CD4-positive, alpha-beta T cell treated with Interleukin-2 at 100 ng/mL for 4 hours (primary cell): ENCODE measurements around the gene PDIA2.
"Not testable (repeated sequence)": the region's sequence is repeated elsewhere in the genome, so short reads cannot be mapped to it uniquely, and the experiment has no call there.

ENCODE experiments used
- DNase-seq: peaks from one replicate; pipeline ENCODE4 v3.0.0-alpha.2; 2020; ENCODE audit warnings: low spot score

Gene PDIA2

DNA sequence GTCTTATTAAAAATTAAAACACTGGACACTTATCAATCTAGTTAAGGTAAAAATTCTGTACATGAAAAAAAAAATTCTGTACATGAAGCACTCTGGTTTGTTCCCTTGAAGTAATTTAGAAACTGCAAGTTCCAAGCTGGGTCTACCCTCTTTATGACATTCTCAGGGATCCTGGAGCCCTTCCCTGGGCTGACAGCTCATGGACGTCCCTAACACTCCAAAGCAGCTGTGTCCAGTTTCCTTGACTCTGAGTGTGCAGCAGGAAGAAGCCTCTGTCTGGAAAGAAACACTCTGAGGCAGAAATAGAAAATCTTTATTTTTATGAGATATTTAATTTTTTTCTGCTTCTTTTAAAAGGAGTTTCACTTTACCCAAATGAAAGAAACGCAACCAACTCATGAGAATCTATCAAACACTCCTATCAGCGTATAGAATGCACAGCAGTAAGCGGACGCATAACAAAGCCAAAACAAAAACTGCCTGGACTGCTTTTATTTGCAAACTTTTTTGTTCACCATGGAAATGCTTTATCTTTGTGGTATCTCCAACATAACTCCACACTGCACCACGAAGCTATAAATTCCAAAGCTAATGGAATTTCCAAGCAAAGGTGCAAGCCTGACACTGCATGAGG is 48.3 kb downstream of the PDIA2 start:
- not testable (repeated sequence) for DNase-seq

DNA sequence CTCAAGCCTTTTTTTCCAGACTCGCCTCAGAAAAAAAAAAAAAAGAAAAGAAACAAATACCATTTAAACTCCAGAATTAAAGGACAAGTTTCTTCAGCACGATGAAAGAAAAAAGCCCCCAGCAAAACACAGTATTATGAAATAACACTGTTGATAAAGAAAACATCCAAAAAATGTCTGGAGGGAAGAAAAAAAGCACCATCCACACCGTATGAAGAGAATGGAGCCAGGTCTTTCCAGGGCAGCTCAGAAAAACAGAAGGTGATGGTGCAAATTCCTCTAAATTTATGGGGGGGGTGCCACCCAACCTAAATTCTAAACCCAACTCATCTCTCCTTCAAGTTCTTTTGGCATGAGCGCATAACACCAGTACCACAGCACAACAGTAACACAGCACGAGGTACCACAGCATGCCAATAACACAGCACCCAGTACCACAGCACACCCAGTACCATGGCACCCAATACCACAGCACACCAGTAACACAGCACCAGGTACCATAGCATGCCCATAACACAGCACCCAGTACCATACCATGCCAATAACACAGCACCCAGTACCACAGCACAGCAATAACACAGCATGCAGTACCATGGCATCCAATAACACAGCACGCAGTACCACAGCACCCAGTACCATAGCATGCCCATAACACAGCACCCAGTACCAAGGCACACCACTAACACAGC is 50.6 kb downstream of the PDIA2 start:
- DNase-seq, result no peak

DNA sequence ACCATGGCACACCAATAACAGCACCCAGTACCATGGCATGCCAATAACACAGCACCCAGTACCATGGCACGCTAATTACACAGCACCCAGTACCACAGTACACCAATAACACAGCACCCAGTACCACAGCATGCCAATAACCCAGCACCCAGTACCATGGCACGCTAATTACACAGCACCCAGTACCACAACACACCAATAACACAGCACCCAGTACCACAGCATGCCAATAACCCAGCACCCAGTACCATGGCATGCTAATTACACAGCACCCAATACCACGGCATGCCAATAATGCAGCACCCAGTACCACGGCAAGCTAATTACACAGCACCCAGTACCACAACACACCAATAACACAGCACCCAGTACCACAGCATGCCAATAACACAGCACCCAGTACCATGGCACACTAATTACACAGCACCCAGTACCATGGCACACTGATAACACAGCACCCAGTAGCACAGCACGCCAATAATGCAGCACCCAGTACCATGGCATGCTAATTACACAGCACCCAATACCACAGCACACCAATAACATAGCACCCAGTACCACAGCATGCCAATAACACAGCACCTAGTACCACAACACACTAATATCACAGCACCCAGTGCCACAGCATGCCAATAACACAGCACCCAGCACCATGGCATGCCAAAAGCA is 51.3 kb downstream of the PDIA2 start:
- DNase-seq, result not testable (repeated sequence)

DNA sequence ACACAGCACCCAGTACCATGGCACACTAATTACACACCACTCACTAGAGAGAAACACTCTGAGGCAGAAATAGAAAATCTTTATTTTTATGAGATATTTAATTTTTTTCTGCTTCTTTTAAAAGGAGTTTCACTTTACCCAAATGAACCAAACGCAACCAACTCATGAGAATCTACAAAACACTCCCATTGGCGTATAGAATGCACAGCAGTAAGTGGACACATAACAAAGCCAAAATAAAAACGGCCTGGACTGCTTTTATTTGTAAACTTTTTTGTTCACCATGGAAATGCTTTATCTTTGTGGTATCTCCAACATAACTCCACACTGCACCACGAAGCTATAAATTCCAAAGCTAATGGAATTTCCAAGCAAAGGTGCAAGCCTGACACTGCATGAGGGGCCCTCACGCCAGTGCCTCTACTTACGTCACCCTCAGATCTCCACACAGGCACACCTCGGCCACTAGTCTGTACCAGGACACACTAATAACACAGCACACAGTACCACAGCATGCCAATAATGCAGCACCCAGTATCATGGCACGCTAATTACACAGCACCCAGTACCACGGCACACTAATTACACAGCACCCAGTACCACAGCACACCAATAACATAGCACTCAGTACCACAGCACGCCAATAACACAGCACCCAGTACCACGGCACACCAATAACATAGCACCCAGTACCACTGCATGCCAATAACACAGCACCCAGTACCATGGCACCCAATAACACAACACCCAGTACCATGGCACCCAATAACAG is 52.1 kb downstream of the PDIA2 start:
- DNase-seq, result not testable (repeated sequence)

DNA sequence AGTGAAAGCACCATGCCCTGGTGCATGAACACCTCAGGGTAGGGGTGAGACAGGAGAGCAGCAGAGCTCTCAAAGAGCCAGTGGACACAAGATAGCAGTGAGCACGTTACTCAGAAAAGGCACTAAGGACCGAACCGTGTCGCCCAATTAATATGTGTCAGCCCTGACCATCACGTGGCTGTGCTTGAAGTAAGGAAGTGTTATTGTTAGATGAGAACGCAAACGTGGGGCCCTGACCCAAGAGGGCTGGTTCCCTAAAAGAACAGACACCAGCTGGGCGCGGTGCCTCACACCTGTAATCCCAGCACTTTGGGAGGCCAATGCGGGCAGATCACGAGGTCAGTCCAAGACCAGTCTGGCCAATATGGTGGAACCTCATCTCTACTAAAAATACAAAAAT is 53.3 kb downstream of the PDIA2 start:
- DNase-seq, result no peak
